ENCODE results near the gene MSANTD1.

- TF ChIP-seq, protein P1, sequence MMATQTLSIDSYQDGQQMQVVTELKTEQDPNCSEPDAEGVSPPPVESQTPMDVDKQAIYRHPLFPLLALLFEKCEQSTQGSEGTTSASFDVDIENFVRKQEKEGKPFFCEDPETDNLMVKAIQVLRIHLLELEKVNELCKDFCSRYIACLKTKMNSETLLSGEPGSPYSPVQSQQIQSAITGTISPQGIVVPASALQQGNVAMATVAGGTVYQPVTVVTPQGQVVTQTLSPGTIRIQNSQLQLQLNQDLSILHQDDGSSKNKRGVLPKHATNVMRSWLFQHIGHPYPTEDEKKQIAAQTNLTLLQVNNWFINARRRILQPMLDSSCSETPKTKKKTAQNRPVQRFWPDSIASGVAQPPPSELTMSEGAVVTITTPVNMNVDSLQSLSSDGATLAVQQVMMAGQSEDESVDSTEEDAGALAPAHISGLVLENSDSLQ (IDR thresholded peaks at IDR 0.05) = no peak
- TF ChIP-seq HDGF (IDR thresholded peaks at IDR 0.05; ENCODE audit: borderline replicate concordance) (no peak), ZNF384 (IDR thresholded peaks at IDR 0.05) (no peak), SUZ12 (IDR thresholded peaks at IDR 0.05) (no peak), ARNT (IDR thresholded peaks at IDR 0.05) (no peak), SP1 (IDR thresholded peaks at IDR 0.05) (no peak), FOXK2 (IDR thresholded peaks at IDR 0.05) (no peak), TARDBP (IDR thresholded peaks at IDR 0.05) (no peak), NFRKB (IDR thresholded peaks at IDR 0.05) (no peak), FOXM1 (IDR thresholded peaks at IDR 0.05; ENCODE audit: borderline replicate concordance) (no peak), BHLHE40 (IDR thresholded peaks at IDR 0.05; ENCODE audit: borderline replicate concordance) (no peak), ELF4 (IDR thresholded peaks at IDR 0.05) (no peak), CTBP1 (IDR thresholded peaks at IDR 0.05; ENCODE audit: borderline replicate concordance) (no peak), LEF1 (IDR thresholded peaks at IDR 0.05; ENCODE audit: borderline replicate concordance) (no peak)
Measured at GRCh38 chr4:3296651-3297050, 47.7 kb downstream of the MSANTD1 start.

Data from HEK293T (cell line).